ENCODE data around the gene INKA1.

DNA sequence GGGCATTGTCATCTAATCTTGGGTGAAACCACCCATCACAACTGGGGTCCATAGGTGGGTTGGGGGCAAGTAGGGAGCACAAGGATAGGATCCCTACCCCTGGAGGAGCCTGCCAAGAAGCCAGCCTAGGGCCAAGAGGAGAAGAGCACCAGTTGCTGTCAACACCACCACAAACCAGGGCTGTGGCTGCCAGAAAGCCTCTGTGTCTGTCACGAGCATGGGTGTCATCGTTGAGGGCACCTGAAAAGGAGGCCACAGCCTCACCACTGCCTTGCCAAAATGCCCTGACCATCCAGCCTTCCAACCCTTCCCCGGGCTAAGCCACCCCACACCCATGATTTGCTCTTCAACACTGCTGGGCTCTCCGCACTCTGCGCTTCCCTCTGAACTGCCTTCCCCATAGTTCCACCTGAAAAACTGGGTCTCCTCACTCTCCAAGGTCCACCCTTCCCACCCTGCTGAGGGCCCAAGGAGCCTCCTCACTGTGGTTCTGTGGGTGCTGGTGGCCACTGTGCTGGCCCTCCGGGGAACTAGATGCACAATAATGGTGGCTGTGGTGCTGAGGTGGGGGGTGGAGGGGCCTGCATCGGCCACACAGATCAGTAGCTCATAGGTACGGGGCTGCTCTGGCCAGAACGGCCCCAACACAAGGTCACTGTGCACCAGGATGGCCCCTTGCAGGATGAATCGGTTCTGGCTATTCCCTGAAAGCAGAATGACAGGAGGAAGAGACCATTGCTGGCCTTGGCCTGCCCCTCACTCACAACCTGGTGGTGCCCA lies 10.5 kb upstream of the INKA1 start:
- TF ChIP-seq, protein P1, sequence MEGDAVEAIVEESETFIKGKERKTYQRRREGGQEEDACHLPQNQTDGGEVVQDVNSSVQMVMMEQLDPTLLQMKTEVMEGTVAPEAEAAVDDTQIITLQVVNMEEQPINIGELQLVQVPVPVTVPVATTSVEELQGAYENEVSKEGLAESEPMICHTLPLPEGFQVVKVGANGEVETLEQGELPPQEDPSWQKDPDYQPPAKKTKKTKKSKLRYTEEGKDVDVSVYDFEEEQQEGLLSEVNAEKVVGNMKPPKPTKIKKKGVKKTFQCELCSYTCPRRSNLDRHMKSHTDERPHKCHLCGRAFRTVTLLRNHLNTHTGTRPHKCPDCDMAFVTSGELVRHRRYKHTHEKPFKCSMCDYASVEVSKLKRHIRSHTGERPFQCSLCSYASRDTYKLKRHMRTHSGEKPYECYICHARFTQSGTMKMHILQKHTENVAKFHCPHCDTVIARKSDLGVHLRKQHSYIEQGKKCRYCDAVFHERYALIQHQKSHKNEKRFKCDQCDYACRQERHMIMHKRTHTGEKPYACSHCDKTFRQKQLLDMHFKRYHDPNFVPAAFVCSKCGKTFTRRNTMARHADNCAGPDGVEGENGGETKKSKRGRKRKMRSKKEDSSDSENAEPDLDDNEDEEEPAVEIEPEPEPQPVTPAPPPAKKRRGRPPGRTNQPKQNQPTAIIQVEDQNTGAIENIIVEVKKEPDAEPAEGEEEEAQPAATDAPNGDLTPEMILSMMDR (IDR thresholded peaks at IDR 0.05; ENCODE audit: poor library complexity, severe bottlenecking) = no peak
- TF ChIP-seq EZH2 (IDR thresholded peaks at IDR 0.05; ENCODE audit: borderline replicate concordance, insufficient read depth, low read length, poor library complexity, severe bottlenecking) = no peak
- TF ChIP-seq, protein P2, sequence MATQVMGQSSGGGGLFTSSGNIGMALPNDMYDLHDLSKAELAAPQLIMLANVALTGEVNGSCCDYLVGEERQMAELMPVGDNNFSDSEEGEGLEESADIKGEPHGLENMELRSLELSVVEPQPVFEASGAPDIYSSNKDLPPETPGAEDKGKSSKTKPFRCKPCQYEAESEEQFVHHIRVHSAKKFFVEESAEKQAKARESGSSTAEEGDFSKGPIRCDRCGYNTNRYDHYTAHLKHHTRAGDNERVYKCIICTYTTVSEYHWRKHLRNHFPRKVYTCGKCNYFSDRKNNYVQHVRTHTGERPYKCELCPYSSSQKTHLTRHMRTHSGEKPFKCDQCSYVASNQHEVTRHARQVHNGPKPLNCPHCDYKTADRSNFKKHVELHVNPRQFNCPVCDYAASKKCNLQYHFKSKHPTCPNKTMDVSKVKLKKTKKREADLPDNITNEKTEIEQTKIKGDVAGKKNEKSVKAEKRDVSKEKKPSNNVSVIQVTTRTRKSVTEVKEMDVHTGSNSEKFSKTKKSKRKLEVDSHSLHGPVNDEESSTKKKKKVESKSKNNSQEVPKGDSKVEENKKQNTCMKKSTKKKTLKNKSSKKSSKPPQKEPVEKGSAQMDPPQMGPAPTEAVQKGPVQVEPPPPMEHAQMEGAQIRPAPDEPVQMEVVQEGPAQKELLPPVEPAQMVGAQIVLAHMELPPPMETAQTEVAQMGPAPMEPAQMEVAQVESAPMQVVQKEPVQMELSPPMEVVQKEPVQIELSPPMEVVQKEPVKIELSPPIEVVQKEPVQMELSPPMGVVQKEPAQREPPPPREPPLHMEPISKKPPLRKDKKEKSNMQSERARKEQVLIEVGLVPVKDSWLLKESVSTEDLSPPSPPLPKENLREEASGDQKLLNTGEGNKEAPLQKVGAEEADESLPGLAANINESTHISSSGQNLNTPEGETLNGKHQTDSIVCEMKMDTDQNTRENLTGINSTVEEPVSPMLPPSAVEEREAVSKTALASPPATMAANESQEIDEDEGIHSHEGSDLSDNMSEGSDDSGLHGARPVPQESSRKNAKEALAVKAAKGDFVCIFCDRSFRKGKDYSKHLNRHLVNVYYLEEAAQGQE (IDR thresholded peaks at IDR 0.05; ENCODE audit: borderline replicate concordance) = no peak
- no peak for TF ChIP-seq POLR2AphosphoS5 (IDR thresholded peaks at IDR 0.05)
- TF ChIP-seq TAF1 (IDR thresholded peaks at IDR 0.05; ENCODE audit: low read depth) = no peak
- no peak for TF ChIP-seq RAD21 (conservative IDR thresholded peaks at IDR 0.05)
